GM12892 (cell line): ENCODE measurements around the gene STRA8. TPM values are rescaled to one million over a fixed set of nuclear protein-coding genes. Genes with fewer than 3 reads are reported as not detected.

Experiments
- DNase-seq: peaks from one replicate; pipeline ENCODE4 v3.0.0; 2011; ENCODE audit not compliant: insufficient read length
- FAIRE-seq: peaks from 2 replicates; lab custom pipeline; 2011; peaks lifted over from hg19 to GRCh38; lab: Jason Lieb, UNC
- POLR2A ChIP-seq: IDR thresholded peaks from 2 replicates; pipeline ENCODE4 v1.6.1; 2011; ENCODE audit warnings: low read depth, low read length, control low read depth
- POLR2AphosphoS5 ChIP-seq: IDR thresholded peaks from 2 replicates; pipeline ENCODE4 v1.6.1; 2011; ENCODE audit warnings: low read depth, low read length, control low read depth
- TAF1 ChIP-seq: IDR thresholded peaks from 2 replicates; pipeline ENCODE4 v1.6.1; 2011; ENCODE audit warnings: low read depth, mild to moderate bottlenecking, control low read depth, low read length, borderline replicate concordance
- polyA plus RNA-seq: library from polyadenylated mRNA; unstranded; fragments of >200 nt; gene quantifications from one replicate; pipeline ENCODE4 v1.2.1, GENCODE V29; 2012; ENCODE audit warnings: missing spikeins, inconsistent platforms; ENCODE audit not compliant: missing spikeins

Gene STRA8
- not detected for polyA plus RNA-seq

GRCh38 chr7:135233570-135233969 is at the start of gene STRA8:
STRA8 (plus strand) TSS chr7:135233838; CDS start chr7:135240525, 6,687 bp downstream.
- DNase-seq (no peak), FAIRE-seq (no peak)
- TF ChIP-seq POLR2A, result no peak
- no peak for TF ChIP-seq TAF1
- TF ChIP-seq POLR2AphosphoS5, result no peak

DNA sequence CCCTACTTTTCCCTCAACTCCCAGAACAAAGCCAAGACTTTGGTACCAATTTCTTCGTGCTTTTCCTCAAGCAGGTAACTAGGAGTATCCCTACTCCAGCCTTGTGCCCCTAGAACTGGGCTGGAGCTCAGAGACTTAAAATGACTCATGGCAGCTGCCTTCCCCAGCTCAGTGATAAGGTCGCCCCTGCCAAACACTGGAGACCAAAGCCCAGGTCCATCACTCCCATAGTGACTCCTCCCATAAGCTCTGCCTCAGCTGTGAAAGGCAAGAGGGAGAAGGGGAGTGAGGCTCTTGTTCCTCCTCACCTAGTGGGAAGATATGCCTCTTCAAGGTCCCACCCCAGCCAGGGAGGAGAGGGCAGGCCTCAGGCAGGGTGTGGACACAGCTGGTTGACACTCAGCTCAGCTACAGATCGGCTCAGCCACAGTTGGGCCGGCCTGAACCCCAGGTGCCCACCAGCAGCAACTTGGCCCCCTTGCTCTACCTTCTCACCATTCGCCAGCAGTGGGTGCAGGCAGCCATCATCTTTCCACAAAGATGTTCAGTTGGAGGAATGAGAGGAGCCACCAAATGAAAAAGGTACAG is 49.3 kb upstream of the STRA8 start:
- DNase-seq (no peak), FAIRE-seq (no peak)
- TF ChIP-seq TAF1, result no peak
- TF ChIP-seq POLR2AphosphoS5, result no peak; the same call in 1 of the 2 replicates
- TF ChIP-seq POLR2A, result no peak; the same call in 1 of the 2 replicates

DNA sequence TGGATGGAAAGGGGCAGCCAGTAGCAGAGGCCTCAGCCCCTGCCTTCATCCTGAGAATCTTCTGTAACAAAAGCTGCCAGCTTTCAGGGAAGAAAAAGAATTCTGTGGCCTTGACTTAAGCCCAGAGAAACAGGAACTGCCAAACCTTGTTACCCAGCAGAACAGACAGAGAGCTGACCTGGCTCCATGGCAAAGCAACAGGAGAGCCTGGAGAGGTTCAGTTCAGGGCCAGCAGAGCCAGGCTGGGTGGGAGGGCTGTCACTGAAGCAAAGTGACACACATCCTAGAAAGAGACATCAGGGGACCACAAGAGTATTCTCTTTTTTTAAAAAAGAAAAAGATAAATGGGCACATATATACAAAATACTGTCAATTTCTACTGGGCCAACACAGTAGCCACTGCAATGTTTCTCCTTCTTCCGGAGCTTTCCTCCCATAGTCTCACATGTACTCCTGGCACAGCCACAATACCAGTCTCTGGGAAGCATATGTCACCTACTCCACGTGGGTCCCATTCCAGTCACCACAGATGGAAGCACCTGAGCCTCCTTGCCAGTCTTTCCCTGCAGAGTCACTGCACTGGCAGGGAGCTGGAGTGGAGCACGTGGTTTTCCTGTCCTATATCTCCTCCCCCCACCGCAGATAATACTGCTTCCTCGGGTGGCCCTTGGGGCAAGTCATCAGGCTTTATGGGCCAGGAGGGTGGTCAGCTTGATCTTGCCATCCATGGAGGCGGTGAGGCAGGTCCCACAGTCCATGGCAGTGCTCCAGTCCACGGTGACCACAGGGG is 48.0 kb upstream of the STRA8 start:
- DNase-seq (no peak), FAIRE-seq (no peak)
- TF ChIP-seq POLR2A, result no peak
- TF ChIP-seq POLR2AphosphoS5, result no peak
- TF ChIP-seq TAF1, result no peak

DNA sequence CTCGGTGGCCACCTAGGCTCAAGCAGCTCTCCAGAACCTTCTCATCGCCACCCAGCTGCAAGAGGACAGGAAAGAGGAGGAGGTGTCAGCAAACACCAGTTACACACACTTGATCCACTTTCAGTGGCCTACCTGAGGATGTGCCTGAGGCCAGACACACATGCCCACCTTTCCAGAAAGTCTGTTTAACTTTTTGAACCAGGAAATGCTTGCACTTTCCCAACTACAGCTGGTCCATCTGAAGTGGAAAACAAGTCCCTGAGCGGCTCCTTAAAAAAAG is 47.4 kb upstream of the STRA8 start:
- TF ChIP-seq POLR2A (no peak), POLR2AphosphoS5 (no peak), TAF1 (no peak)
- FAIRE-seq, result no peak
- no peak for DNase-seq

GRCh38 chr7:135186841-135187253 is 46.8 kb upstream of the STRA8 start:
- DNase-seq (peak; percentile 51), FAIRE-seq (peak; percentile 87)
- TF ChIP-seq POLR2AphosphoS5 (peak; percentile 58; the same call in 1 of the 2 replicates), POLR2A (peak; percentile 72), TAF1 (peak; percentile 69)

- TF ChIP-seq POLR2AphosphoS5 (no peak; the same call in 1 of the 2 replicates), TAF1 (no peak), POLR2A (no peak)
- DNase-seq (no peak), FAIRE-seq (peak; percentile 74)
Observed at GRCh38 chr7:135188298-135188984, 45.2 kb upstream of the STRA8 start.

- FAIRE-seq, result no peak
- TF ChIP-seq POLR2AphosphoS5, result no peak
- no peak for TF ChIP-seq POLR2A
- no peak for TF ChIP-seq TAF1
Observed at GRCh38 chr7:135189221-135189662, 44.4 kb upstream of the STRA8 start.

DNA sequence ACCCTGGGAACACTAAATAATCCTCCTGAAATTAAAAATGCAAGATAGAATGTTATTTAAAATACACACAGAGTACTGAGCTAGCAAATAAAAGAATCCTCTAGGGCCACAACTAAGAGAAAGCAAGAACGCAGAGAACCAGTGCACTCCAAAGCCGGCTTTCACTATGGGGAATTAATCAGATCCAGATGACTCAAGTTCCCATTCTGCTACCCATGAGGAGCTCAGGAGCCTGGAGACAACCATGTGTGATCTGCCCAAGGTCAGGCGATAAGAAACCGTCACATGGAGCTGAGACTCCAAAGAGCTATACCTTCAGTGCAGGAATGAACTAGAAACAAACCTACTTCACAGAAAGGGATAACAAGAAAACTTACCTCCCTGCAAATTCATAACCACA is 43.7 kb upstream of the STRA8 start:
- FAIRE-seq, result no peak
- TF ChIP-seq POLR2AphosphoS5 (no peak), TAF1 (no peak), POLR2A (no peak)
- DNase-seq, result no peak

More at GRCh38 chr7:135189221-135189662, 44.4 kb upstream of the STRA8 start:
- DNase-seq, result no peak

GRCh38 chr7:135190703-135191102 is 42.9 kb upstream of the STRA8 start:
- no peak for DNase-seq
- TF ChIP-seq TAF1, result no peak
- TF ChIP-seq POLR2AphosphoS5, result no peak
- TF ChIP-seq POLR2A, result no peak
- no peak for FAIRE-seq

GRCh38 chr7:135192914-135193536 is 40.6 kb upstream of the STRA8 start:
- DNase-seq (no peak), FAIRE-seq (no peak)
- TF ChIP-seq POLR2AphosphoS5 (no peak), TAF1 (no peak), POLR2A (no peak)

DNA sequence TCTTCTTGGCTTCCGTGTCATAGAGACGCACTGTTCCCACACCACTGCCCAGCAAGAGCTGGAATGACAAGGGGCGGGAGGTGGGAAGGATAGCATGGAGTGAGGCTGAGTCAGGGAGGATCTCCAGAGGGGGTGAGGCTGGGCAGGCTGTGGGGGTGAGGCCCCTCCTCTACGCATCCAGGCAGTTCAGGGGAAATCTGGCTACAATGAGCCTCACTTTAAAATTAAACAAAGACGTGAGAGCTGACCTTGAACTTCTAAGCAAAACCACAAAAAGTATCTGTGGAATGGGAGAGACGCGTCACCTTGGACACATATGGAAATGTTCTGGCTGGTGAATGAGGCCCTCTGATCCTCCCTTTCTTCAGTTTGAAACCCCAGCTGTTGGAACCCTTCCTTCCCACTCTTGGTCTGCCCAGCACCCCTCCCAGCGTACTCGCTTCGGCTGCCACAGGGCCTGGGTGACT is 40.0 kb upstream of the STRA8 start:
- no peak for TF ChIP-seq POLR2AphosphoS5
- no peak for TF ChIP-seq TAF1
- no peak for TF ChIP-seq POLR2A
- FAIRE-seq (no peak), DNase-seq (no peak)
